Measurements from ENCODE around the gene ARPC5.
"Not testable (repeated sequence)": the region's sequence is repeated elsewhere in the genome, so short reads cannot be mapped to it uniquely, and the experiment has no call there.

ARPC5 gene

DNA sequence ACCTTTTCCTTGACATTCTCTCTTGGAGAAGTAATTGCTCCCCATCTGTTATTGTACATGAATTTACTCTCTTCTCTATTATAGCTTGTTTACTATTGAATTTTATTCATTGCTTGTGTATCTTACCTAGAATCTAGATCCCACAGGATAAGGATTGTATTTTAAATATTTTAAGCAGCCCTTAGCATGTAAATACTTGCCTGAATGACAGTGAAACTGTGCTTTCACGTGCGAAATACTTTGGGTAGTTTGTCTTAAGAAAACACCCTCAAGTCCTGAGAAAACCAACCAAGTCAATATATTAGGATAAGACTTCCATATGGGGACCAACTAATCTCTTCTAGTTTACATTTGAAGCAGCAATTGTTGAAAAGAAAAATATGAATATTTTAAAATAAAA is 15.3 kb downstream of the ARPC5 start:
- no peak overlapping the region for H3K4me3 ChIP-seq (ENCODE audit: low read depth, low read length)
- TF ChIP-seq, protein P1, sequence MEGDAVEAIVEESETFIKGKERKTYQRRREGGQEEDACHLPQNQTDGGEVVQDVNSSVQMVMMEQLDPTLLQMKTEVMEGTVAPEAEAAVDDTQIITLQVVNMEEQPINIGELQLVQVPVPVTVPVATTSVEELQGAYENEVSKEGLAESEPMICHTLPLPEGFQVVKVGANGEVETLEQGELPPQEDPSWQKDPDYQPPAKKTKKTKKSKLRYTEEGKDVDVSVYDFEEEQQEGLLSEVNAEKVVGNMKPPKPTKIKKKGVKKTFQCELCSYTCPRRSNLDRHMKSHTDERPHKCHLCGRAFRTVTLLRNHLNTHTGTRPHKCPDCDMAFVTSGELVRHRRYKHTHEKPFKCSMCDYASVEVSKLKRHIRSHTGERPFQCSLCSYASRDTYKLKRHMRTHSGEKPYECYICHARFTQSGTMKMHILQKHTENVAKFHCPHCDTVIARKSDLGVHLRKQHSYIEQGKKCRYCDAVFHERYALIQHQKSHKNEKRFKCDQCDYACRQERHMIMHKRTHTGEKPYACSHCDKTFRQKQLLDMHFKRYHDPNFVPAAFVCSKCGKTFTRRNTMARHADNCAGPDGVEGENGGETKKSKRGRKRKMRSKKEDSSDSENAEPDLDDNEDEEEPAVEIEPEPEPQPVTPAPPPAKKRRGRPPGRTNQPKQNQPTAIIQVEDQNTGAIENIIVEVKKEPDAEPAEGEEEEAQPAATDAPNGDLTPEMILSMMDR (IDR thresholded peaks at IDR 0.05; ENCODE audit: low read depth, low read length, missing control alignments): no peak
- in situ Hi-C loops (cut with HindIII; ENCODE audit: low sequenced_read_pairs): no loop called here
- DNase-seq (ENCODE audit: low read depth): no peak

DNA sequence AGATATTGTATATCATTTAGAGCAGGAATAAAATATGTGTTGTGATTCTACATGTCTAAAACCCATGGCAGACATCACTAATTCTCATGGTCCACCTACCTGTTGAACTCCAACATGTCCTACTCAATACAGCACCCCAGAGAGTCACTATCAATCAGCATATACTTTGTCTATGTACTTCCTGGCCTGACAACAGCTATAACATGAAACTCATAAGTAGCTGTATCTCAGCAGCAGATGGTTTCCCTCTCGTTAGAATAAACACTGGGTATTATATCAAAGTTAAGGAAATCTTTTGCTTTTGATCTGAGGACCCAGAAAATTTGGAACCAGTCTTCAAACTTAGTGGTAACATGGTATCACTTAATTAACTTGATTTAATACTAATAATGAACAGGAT is 15.8 kb downstream of the ARPC5 start:
- no peak overlapping the region for H3K4me3 ChIP-seq (ENCODE audit: low read depth, low read length)
- in situ Hi-C loops (cut with HindIII; ENCODE audit: low sequenced_read_pairs): no loop called here
- DNase-seq (ENCODE audit: low read depth): no peak
- TF ChIP-seq, protein P1 (IDR thresholded peaks at IDR 0.05; ENCODE audit: low read depth, low read length, missing control alignments): no peak

DNA sequence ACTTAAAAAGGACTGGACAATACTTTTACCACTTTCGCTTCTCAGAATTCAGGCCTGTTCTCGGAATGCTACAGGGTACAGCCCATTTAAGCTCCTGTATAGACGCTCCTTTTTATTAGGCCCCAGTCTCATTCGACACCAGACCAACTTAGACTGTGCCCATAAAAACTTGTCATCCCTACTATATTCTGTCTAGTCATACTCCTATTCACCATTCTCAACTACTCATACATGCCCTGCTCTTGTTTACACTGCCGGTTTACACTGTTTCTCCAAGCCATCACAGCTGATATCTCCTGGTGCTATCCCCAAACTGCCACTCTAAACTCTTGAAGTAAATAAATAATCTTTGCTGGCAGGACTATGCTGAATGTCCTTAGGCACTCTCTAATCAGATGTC is 17.4 kb downstream of the ARPC5 start:
- H3K4me3 ChIP-seq (ENCODE audit: low read depth, low read length); in situ Hi-C loops (cut with HindIII; ENCODE audit: low sequenced_read_pairs); DNase-seq (ENCODE audit: low read depth): not testable (repeated sequence)

DNA sequence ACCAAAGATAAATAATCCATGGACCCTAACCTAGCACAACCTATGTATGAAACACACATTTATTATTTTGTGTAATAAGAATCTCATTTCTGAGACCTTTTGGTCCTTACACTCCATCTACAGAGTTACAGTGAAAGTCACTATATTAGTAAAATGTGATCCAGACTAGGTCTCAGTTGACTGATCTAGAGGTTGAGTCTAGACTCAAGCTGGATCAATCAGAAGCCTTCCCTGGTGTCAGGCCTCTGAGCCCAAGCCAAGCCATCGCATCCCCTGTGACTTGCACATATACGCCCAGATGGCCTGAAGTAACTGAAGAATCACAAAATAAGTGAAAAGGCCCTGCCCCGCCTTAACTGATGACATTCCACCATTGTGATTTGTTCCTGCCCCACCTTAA is 22.6 kb downstream of the ARPC5 start:
- DNase-seq (ENCODE audit: low read depth); H3K4me3 ChIP-seq (ENCODE audit: low read depth, low read length); in situ Hi-C loops (cut with HindIII; ENCODE audit: low sequenced_read_pairs): not testable (repeated sequence)

DNA sequence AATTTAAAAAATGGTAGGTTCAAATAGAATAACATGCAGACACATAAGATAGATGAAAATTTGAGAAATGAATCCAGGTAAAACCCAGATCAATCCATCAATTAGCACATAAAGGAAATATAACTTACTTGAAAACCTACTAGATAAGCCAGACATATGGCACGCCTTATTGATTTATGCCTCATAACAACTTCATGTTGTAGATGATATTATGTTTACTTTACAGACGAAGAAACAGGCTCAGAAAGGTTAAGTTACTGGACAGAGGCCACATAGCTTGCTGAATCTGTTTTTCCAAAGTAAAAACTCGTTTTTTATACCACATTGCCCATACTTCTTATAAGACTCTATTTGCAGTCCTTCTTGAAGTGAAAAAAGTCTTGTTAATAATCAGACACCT is 23.2 kb downstream of the ARPC5 start:
- in situ Hi-C loops (cut with HindIII; ENCODE audit: low sequenced_read_pairs): no loop called here
- TF ChIP-seq, protein P1 (IDR thresholded peaks at IDR 0.05; ENCODE audit: low read depth, low read length, missing control alignments): no peak
- no peak overlapping the region for H3K4me3 ChIP-seq (ENCODE audit: low read depth, low read length)
- no peak for DNase-seq (ENCODE audit: low read depth)

DNA sequence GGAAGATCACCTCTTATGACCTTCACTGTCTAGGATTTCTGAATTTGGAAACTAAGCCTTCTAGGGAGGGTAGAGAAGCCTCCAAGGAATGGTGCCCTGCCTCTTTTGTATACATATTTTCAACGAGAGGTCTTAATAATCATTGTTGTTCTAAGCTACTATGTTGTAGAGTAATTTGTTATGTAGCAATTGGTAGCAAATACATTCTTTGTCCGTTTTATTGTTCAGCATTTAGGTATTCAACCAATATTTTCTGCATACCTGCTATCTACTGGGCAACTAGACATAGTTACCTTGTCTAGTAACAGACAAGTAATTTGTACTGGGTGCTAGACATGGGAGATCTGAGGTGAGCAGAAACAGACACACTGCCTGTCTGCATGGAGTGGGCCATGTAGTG is 24.6 kb downstream of the ARPC5 start:
- TF ChIP-seq, protein P1 (IDR thresholded peaks at IDR 0.05; ENCODE audit: low read depth, low read length, missing control alignments): no peak
- no peak for DNase-seq (ENCODE audit: low read depth)
- no peak overlapping the region for H3K4me3 ChIP-seq (ENCODE audit: low read depth, low read length)
- in situ Hi-C loops (cut with HindIII; ENCODE audit: low sequenced_read_pairs): no loop called here

DNA sequence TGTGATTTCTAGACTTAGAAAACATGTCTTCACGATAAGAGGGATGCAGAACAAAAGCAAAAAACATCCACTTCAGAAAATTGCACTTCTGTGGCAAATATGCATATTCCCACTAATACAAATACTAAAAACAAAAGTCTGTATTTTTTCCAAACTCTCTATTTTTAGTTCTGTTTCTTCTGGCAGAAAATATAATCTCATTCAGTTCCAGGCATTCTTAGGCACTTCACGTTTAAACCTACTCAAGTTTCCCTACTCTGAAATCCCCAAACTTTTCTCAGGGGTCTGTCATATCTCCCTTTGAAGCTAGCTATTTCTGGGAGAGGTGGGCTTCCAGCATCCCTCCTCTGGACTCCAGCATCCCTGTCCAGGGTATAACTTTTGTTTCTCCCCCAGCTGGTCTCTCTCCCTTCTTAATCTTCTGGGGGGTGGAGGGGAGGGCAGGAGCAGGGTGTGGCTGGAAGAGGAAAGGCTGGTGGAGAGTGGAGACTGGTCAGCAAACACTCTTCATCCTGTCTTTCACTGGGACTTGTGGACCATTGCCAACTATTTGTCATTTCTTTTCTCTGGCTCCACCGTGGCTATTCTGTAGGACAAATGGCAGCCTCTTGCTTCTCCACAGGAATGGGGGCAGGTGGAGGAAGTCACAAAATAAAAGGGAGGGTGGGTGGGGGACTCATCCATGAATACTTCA is 25.7 kb downstream of the ARPC5 start:
- no peak for DNase-seq (ENCODE audit: low read depth)
- TF ChIP-seq, protein P1 (IDR thresholded peaks at IDR 0.05; ENCODE audit: low read depth, low read length, missing control alignments): no peak
- in situ Hi-C loops (cut with HindIII; ENCODE audit: low sequenced_read_pairs): no loop called here
- H3K4me3 ChIP-seq (ENCODE audit: low read depth, low read length): no peak overlapping the region

DNA sequence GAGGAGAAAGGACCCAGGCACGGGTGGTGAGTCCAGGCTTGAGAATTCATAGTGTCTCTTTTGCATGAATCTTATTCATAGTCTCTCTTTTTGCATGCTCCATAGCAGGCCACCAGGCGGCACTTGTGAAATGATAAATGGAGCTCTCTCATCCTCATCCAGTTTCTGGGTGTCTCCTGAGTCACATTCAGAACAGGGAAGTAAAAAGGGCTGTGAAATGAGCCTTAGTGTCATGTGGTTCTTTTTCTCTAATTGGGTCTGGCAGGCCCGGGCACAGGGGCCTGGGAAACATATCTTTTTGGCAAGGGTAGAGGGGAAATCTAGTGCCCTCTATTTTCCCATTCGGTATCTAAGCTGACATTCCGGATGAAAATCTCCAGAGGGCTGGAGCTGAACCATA is 26.3 kb downstream of the ARPC5 start:
- TF ChIP-seq, protein P1 (IDR thresholded peaks at IDR 0.05; ENCODE audit: low read depth, low read length, missing control alignments): peak; percentile 56
- in situ Hi-C loops (cut with HindIII; ENCODE audit: low sequenced_read_pairs): no loop called here
- DNase-seq (ENCODE audit: low read depth): no peak
- H3K4me3 ChIP-seq (ENCODE audit: low read depth, low read length): no peak overlapping the region

Data from astrocyte of the cerebellum (primary cell).